HG03521 (cell line): ENCODE measurements around the gene LMAN2.
A peak's percentile ranks its signal among the peaks of the same experiment; 100 is the strongest.
"Not testable (repeated sequence)": the region's sequence is repeated elsewhere in the genome, so short reads cannot be mapped to it uniquely, and the experiment has no call there.

ENCODE experiments used
- ATAC-seq: cut with Tn5 transposase; IDR thresholded peaks from one replicate; pipeline ENCODE4 v1.9.1; 2021; ENCODE audit warnings: mild to moderate bottlenecking, moderate library complexity; ENCODE audit not compliant: unreplicated experiment

LMAN2 gene

GRCh38 chr5:177380805-177381126 is 29.3 kb upstream of the LMAN2 start:
- ATAC-seq: no peak

GRCh38 chr5:177378884-177379883 is 27.7 kb upstream of the LMAN2 start:
- ATAC-seq: no peak

- no peak for ATAC-seq
Observed at GRCh38 chr5:177377851-177378776, 26.6 kb upstream of the LMAN2 start.

GRCh38 chr5:177376107-177376506 is 24.6 kb upstream of the LMAN2 start:
- no peak for ATAC-seq

GRCh38 chr5:177375516-177375915 is 24.0 kb upstream of the LMAN2 start:
- ATAC-seq: not testable (repeated sequence)

GRCh38 chr5:177374211-177374610 is 22.7 kb upstream of the LMAN2 start:
- ATAC-seq: no peak

GRCh38 chr5:177373806-177374205 is 22.3 kb upstream of the LMAN2 start:
- no peak for ATAC-seq

- no peak for ATAC-seq
Observed at GRCh38 chr5:177372910-177373309, 21.4 kb upstream of the LMAN2 start.

- ATAC-seq: no peak
Observed at GRCh38 chr5:177372034-177372896, 20.8 kb upstream of the LMAN2 start.

- no peak for ATAC-seq
Observed at GRCh38 chr5:177371120-177372033, 19.9 kb upstream of the LMAN2 start.

- peak; percentile 76 for ATAC-seq
Observed at GRCh38 chr5:177370488-177371119, 19.1 kb upstream of the LMAN2 start.

GRCh38 chr5:177369645-177370440 is 18.4 kb upstream of the LMAN2 start:
- no peak for ATAC-seq

- no peak for ATAC-seq
Observed at GRCh38 chr5:177368869-177369644, 17.6 kb upstream of the LMAN2 start.

- ATAC-seq: no peak
Observed at GRCh38 chr5:177367981-177368868, 16.8 kb upstream of the LMAN2 start.

GRCh38 chr5:177367323-177367848 is 15.9 kb upstream of the LMAN2 start:
- ATAC-seq: no peak
